IPS-18a (cell line): ENCODE data around the gene ZNF385C.

Experiments used
- H3K27ac ChIP-seq: one replicate; pipeline ENCODE4 v1.5.1; 2013; ENCODE audit warnings: low read length
- H3K27me3 ChIP-seq: one replicate; pipeline ENCODE4 v1.6.1; 2013; ENCODE audit warnings: mild to moderate bottlenecking, low read length; ENCODE audit not compliant: control insufficient read depth, insufficient read depth
- H3K36me3 ChIP-seq: one replicate; pipeline ENCODE4 v1.6.1; 2013; ENCODE audit warnings: low read depth, low read length; ENCODE audit not compliant: control insufficient read depth
- H3K4me1 ChIP-seq: one replicate; pipeline ENCODE4 v1.6.1; 2013; ENCODE audit warnings: low read depth, low read length; ENCODE audit not compliant: control insufficient read depth
- H3K4me3 ChIP-seq: one replicate; pipeline ENCODE4 v1.5.1; 2013; ENCODE audit warnings: low read length
- H3K9ac ChIP-seq: one replicate; pipeline ENCODE4 v1.6.1; 2013; ENCODE audit warnings: mild to moderate bottlenecking, low read length, moderate library complexity
- H3K9me3 ChIP-seq: one replicate; pipeline ENCODE4 v1.6.1; 2013; ENCODE audit warnings: low read depth, low read length; ENCODE audit not compliant: control insufficient read depth

Gene ZNF385C

DNA sequence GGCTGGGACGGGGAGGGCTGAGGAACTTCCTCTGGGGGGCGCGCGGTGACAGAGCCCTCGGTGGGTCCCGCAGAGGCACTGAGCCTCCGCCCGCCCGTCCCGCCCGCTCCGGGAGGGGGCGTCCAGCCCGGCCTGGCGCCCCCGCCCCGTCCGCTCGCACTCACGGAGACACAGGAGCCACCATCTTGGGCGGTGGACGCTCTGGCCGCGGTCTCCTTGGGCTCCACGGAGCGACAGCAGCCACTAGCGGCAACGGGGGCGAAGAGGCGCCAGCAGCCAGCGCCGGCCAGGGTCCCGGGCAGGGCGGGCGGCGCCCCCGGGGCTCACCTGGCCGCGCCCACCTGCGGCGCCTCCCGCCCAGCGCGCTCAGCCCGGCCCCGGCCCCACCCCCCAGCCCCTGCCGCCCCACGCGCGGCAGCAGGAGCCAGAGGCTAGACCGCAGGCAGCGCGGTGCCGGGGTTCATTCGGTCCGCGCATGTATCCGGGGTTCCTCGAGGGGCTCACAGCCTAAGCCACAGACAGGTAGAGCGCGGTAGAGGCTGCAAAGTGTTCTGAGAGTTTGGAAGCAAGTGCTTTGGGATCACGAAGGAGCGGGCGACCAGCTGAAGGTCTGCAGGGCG, 47.8 kb downstream of the ZNF385C start, which contains the start of gene C17orf113:
C17orf113 (minus strand) TSS at position 209 of the 620 bp plus-strand sequence. CDS start 7,225 bp downstream, outside the sequence.
- H3K4me1 ChIP-seq: peaks cover 18% of the 10 kb centered on the region
- no peak within 1 kb of the TSS for H3K9ac ChIP-seq
- peak within 1 kb of the TSS; percentile 58 for H3K4me3 ChIP-seq
- no peaks in the 10 kb centered on the region for H3K9me3 ChIP-seq
- H3K27ac ChIP-seq: no peak within 1 kb of the TSS
- H3K27me3 ChIP-seq: peaks cover 27% of the 10 kb centered on the region
- H3K36me3 ChIP-seq: no peaks in the 10 kb centered on the region

DNA sequence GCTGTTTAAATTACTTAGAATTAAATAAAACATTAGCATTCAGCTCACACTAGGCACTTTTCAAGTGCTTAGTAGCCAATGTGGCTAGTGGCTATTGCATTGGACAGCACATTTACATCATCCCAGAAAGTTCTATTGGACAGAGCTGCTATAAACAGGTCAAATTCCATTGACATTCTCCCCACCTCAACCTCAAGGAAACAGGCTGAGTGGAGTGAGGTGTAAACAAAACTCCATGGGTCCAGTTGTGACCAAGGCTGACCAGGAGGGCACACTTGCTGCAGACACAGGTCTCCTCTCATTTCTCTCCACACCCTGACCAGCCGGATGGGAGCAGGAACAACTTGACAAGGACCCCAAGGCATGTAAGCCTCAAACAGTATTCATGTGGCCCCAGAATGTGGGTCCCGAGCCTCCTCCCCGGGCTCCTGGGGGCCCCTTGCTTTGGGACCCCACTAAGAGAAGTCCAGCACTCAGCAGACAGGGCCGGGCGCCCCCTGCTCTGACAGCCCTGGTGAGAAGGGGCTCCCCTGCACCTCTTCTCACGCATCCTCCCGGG, 48.4 kb downstream of the ZNF385C start:
- Histone ChIP-seq H3K36me3 (no peaks in the 10 kb centered on the region), H3K4me1 (peaks cover 14% of the 10 kb centered on the region), H3K27ac (no peak overlapping the region), H3K4me3 (peak overlapping the region; percentile 44), H3K27me3 (peaks cover 27% of the 10 kb centered on the region), H3K9me3 (no peaks in the 10 kb centered on the region), H3K9ac (no peak overlapping the region)

DNA sequence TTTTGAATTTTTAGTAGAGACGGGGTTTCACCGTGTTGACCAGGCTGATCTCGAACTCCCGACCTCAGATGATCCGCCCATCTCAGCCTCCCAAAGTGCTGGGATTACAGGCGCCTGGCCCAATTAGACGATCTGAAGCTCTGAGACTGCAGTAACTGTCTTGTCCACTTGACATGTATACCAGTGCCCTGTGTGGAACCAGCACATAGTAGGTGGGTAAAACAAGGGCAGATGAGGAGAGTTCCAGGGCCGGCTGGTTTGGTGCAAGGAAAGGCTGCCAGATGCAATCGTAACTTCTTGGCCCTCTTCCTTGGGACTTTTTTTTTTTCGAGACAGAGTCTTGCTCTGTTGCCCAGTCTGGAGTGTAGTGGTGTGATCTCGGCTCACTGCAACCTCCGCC, 50.9 kb downstream of the ZNF385C start:
- peaks cover 20% of the 10 kb centered on the region for H3K27me3 ChIP-seq
- H3K4me3 ChIP-seq: no peak overlapping the region
- peaks cover 7% of the 10 kb centered on the region for H3K4me1 ChIP-seq
- no peaks in the 10 kb centered on the region for H3K9me3 ChIP-seq
- no peaks in the 10 kb centered on the region for H3K36me3 ChIP-seq
- H3K9ac ChIP-seq: no peak overlapping the region
- H3K27ac ChIP-seq: no peak overlapping the region

DNA sequence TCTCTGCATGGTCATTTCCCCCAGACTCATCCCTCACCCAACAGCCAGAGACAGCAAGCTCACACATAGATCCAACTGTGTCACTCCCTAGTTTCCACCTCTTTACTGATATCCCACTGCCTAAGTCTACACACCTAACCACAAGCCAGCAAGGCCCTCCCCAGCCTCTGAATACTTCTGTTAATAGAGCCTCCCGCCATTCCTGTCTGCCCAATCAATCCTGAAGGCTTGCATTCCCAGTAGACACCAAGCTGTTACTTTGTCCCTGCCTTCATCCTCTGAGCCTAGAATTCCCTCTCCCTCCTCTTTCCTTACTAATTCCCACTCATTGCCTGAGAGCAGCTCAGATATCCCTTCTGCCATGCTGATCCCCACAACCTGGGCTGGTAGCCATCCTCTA, 52.6 kb downstream of the ZNF385C start:
- no peaks in the 10 kb centered on the region for H3K4me1 ChIP-seq
- H3K27me3 ChIP-seq: peaks cover 10% of the 10 kb centered on the region
- no peak overlapping the region for H3K27ac ChIP-seq
- no peak overlapping the region for H3K4me3 ChIP-seq
- no peaks in the 10 kb centered on the region for H3K9me3 ChIP-seq
- H3K36me3 ChIP-seq: no peaks in the 10 kb centered on the region
- H3K9ac ChIP-seq: no peak overlapping the region

DNA sequence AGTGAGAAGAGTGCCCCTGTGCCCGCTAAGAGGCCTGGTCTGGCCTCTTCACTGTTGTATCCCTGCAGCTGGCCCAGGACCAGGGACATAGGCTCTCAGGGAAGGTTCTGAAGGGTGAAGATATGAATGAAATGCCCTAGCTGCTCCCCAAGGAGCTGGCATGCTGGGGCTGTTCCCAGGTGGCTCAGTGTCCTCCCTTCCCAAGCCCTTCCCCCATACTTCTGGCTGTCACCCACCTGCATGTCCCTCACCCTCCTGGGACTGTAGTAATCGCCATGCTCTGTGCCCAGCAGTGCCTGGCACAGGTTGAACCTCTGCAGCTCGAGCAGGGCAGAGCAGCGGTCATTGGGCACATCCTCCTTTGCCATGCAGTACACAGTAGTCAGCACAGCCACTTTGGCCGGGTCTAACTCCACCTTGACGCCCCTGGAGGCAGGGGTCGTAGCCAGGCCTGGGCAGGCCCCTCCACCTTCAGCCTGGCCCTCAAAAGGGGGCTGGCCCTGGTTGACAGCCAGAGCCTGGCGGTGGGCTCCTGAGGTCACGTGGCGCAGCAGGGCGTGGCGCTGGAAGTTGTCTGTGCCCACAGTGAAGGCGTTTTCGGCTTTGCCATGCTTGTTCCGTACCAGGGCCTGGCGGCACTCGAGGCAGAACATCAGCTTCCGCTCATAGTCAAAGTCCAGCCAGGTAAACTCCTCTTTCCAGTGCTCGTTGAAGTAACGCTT, 55.5 kb downstream of the ZNF385C start:
- no peak overlapping the region for H3K9ac ChIP-seq
- H3K36me3 ChIP-seq: no peaks in the 10 kb centered on the region
- H3K4me3 ChIP-seq: no peak overlapping the region
- no peaks in the 10 kb centered on the region for H3K9me3 ChIP-seq
- H3K27ac ChIP-seq: no peak overlapping the region
- H3K4me1 ChIP-seq: peaks cover 3% of the 10 kb centered on the region
- H3K27me3 ChIP-seq: no peaks in the 10 kb centered on the region

DNA sequence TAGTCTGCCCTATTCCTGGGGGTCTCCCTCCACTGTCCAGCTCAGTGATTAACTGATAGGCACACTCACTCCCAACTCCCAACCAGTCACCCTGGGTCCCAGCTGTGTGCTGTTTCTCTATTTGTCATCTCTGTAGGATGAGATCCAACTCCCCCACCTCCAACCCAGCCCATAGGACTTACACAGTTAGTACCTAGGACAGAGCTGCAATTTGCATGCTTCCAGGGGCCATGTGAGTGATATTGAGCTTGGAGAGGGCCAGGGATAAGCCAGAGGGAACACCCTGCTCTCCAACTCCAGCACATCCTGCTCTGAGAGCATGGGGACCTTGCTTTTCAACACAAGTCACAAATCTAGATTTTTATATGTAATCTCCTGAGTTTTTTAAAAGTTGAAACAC, 56.7 kb downstream of the ZNF385C start:
- Histone ChIP-seq H3K27ac (no peak overlapping the region), H3K4me1 (peaks cover 3% of the 10 kb centered on the region), H3K27me3 (no peaks in the 10 kb centered on the region), H3K36me3 (no peaks in the 10 kb centered on the region), H3K9me3 (no peaks in the 10 kb centered on the region), H3K9ac (no peak overlapping the region), H3K4me3 (no peak overlapping the region)

DNA sequence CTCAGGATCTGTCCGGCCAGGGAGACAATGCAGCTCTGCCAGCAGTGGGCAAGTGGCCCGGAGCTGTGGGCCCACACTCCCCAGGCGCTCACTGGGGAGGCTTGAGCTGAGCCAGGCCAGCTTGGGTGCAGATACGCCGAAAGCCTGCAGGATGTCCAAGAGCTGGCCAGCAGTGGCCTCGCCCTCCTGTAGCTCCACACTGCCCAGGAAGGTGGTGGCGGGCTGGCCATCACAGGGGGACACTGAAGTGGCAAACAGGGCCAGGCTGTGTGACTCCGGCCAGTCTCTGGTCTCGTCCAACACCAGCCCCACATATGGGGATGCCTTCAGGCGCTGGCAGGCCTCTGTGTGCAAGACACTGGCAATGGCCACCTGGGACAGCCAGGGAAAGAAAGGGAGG, 57.5 kb downstream of the ZNF385C start:
- Histone ChIP-seq H3K36me3 (no peaks in the 10 kb centered on the region), H3K27me3 (no peaks in the 10 kb centered on the region), H3K9ac (no peak overlapping the region), H3K27ac (no peak overlapping the region), H3K4me1 (peaks cover 3% of the 10 kb centered on the region), H3K4me3 (no peak overlapping the region), H3K9me3 (no peaks in the 10 kb centered on the region)

DNA sequence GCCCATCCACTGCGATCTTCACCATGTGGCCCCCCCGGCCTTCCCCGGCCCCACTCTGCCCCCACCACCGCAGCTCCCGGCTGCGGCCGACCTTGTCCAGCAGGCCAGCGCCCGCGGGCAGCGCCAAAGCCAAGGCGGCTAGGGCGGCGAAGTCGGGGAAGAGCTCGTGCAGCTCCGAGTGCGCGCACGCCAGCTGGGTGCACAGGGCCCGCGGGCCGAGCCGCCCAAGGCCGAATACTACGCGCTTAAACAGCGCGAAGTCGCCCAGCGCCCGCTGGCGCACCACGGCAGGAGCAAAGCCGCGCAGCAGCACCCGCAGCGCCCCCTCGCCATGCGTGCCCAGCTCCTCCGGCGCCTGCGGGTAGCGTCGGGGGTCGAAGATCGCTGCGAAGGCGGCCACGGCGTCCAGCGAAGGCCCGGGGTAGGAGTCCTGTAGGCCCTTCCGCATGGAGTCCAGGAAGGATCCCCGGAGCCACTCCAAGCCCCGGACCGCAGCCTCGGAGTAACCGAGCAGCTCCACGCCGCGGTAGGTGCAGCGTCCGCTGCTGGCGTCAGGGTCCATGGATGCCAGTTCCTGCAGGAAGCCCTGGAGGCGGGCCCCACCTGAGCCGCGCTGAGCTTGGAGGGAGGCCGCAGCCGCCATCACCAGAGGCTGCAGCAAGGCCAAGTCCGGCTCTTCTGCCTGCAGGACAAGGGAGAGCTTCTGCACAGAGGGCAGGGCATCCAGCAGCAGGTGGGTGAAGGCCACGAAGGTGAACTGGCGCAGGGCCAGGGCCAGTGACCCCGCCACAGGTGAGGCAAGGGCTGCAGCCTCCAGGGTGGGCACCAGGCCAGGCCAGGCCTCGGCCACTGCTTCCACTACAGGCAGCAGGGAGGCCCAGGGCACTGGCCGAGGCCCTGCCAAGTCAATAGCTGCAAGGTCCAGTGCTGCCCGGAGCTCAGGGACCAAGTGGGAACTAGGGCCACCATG, 58.2 kb downstream of the ZNF385C start:
- H3K27ac ChIP-seq: no peak overlapping the region
- no peak overlapping the region for H3K9ac ChIP-seq
- H3K4me3 ChIP-seq: no peak overlapping the region
- no peaks in the 10 kb centered on the region for H3K36me3 ChIP-seq
- H3K9me3 ChIP-seq: no peaks in the 10 kb centered on the region
- peaks cover 3% of the 10 kb centered on the region for H3K4me1 ChIP-seq
- no peaks in the 10 kb centered on the region for H3K27me3 ChIP-seq

DNA sequence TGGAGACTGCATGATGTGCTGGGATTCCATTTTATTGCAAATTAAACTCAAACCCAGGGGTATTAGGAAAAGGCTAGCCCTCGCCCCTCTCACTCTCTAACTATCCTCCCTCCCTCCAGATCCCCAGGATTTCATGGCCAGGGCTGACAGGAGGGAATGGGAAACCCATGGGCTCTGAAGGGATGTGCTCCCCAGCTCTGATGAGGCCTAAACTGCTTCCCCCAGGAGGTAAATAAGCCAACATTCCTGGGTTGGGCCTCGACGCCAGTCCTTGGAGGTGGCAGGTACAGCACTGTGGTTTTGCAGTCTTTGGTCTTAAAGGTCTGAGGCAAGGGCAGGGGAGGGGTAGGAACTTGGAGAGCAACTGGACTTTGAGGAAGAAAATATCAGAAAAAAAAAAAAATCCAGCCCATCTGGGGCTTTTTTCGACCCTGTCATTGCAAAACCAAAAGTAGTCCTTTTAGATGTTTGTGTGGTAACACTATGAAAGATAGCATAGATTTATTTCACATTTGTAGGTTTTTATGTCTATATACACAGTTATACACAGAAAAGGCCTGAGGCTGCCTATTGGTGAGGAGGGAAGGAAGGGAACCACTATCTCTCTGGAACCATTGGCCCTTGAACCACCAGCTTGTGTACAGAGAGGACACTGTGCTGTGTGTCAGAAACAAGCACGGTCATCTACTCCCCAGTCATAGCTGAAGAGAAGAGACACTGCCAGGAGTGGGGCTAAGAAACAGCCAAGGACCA, 59.9 kb downstream of the ZNF385C start:
- Histone ChIP-seq H3K27ac (no peak overlapping the region), H3K27me3 (no peaks in the 10 kb centered on the region), H3K4me3 (no peak overlapping the region), H3K9ac (no peak overlapping the region), H3K9me3 (no peaks in the 10 kb centered on the region), H3K4me1 (peaks cover 3% of the 10 kb centered on the region), H3K36me3 (no peaks in the 10 kb centered on the region)

DNA sequence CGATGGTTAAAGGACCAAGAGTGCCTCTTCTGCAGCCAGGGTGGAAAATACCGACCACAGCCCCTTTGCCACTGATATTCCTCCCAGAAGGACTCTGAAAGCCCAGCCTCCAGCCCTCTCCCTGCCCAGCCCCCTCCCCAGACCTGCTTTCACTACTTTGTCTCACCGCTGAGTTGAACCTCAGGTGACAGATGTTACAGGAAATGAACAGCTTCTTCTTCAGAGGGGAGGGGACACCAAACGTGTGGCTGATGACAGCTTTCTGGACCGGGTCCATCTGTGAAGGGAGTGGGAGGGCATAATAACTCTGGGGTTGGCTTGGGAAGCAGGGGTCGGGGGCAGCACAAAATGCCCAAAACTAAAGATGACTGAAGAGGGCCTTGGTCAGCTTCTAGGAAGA, 64.2 kb downstream of the ZNF385C start:
- Histone ChIP-seq H3K27ac (no peak overlapping the region), H3K9ac (no peak overlapping the region), H3K27me3 (no peaks in the 10 kb centered on the region), H3K4me1 (peaks cover 3% of the 10 kb centered on the region), H3K4me3 (no peak overlapping the region), H3K9me3 (no peaks in the 10 kb centered on the region), H3K36me3 (no peaks in the 10 kb centered on the region)

DNA sequence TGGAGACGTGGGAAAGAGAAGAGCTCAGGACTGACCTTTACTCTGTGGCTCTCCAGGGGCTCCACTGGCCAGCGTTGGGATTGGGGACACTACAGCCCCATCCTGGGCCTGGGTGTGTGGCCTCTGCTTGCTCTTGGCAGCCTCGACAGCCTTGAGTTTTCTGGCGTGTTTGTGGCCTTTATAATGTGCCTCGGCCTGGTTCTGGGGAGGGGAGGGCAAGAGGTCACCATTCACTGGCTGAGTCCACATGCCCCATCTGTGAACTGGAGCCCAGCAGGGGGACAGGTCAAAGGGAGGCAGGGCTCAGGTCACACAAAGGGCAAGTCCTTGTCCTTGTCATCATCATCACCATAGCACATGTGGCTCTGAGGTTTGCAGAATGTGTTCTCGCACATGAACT, 66.7 kb downstream of the ZNF385C start:
- Histone ChIP-seq H3K4me3 (no peak overlapping the region), H3K27me3 (no peaks in the 10 kb centered on the region), H3K9me3 (no peaks in the 10 kb centered on the region), H3K9ac (no peak overlapping the region), H3K27ac (no peak overlapping the region), H3K36me3 (no peaks in the 10 kb centered on the region), H3K4me1 (peaks cover 8% of the 10 kb centered on the region)
